ENCODE data around the gene SLC38A6. TPM values are rescaled to one million over a fixed set of nuclear protein-coding genes. Genes with fewer than 3 reads are reported as not detected.

The SLC38A6 gene
- total RNA-seq, 4 donors from 2014 or later: 16.1 to 47.7 (median 32.4) TPM

DNA sequence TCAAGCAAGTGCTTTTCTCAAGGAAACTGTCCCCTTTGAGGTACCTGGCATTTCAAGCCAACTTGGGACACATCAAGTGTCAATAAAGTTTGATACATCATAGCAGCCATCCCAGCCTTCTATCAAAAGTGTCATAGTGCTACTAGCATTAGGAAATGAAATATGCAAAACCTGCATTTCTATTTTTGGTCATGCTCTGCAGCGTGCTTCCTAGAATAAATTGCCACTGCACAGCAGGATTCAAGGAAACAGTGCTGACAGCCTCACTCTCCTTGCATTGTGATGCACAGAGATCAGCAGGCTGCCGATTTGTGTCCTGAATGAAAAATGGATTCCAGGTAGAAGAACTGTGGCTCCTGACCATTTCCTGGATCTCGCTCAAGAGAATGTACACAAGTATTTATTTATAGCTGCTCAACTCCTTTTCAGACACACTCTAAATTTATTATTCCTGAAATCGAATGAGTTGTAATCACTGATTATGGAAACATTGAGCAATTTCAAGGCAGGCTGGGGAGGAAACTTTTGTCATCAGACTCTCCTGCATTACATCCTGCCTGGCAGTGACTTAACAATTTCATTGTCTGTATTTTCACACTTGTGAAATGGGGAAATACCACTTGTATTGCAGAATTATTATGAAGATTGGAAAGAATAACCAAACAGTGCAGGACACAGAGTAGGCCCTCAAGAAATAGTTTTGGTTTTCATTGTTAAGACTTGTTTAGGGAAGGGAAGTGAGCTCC, 120.9 kb downstream of the SLC38A6 start:
- intact Hi-C loops (cut with DNase I): no loop called here
- Histone ChIP-seq H3K4me3 (replicated peaks in 1 of 3) (no peak overlapping the region), H3K4me1 (peaks cover 4 to 16% of the 10 kb centered on the region in 2 donors), H3K36me3 (no peaks in the 10 kb centered on the region), H3K27ac (no peak overlapping the region), H3K9me3 (no peaks in the 10 kb centered on the region), H3K27me3 (no peaks in the 10 kb centered on the region)
- 54 to 57% methylated on average over 4 of the region's 4 CpGs for WGBS, 2 donors
- no peak for DNase-seq
- no peak for TF ChIP-seq CTCF (IDR thresholded peaks at IDR 0.05)
- TF ChIP-seq POLR2A (IDR thresholded peaks at IDR 0.05): no peak

Small RNA genes lying within 50 kb of the gene (small RNA-seq; reads per million reads assigned to genes)
- not detected for gene RNU6-398P

Other genes with a start within 250 kb of the SLC38A6 start
- 10 to 100 TPM; 35.4 to 58.8 (median 47.8) TPM for gene MNAT1, start 246.5 kb upstream of the SLC38A6 start, total RNA-seq
- 10 to 100 TPM in 1 of 4 donors, 1 to 10 TPM in 3; 9.5 to 14.1 (median 9.9) TPM for gene TRMT5, start 166 bp upstream of the SLC38A6 start, total RNA-seq